Measurements from ENCODE around the gene RAB35. TPM values are rescaled to one million over a fixed set of nuclear protein-coding genes. Genes with fewer than 3 reads are reported as not detected.

The RAB35 gene
- total RNA-seq, 1 experiment from 2014 or later = 62.0 TPM

- no peak overlapping the region for H3K27ac ChIP-seq (ENCODE audit: low read length)
- ATAC-seq = no peak
- DNase-seq (ENCODE audit: low read depth, low spot score) = no peak
- peaks cover 5% of the 10 kb centered on the region for H3K4me1 ChIP-seq (ENCODE audit: control insufficient read depth, insufficient read depth, low read length)
- ChIA-PET CTCF (interaction anchor here (0.5 kb wide), 1 partner anchor 156 kb away, joined by 7 read pairs; no protein-coding TSS in a partner anchor), POLR2A (no interaction called here)
- in situ Hi-C loops (cut with HindIII; ENCODE audit: low pct_unique_long_range_greater_than_20kb, low sequenced_read_pairs) (no loop called here), intact Hi-C loops (cut with micrococcal nuclease; ENCODE audit: unreplicated experiment) (no loop called here)
- H3K27me3 ChIP-seq (ENCODE audit: control insufficient read depth, insufficient read depth, low read length) = no peaks in the 10 kb centered on the region
- no peaks in the 10 kb centered on the region for H3K36me3 ChIP-seq (ENCODE audit: control insufficient read depth, insufficient read depth, low read length)
- no peaks in the 10 kb centered on the region for H3K9me3 ChIP-seq (ENCODE audit: control insufficient read depth, insufficient read depth, low read depth, low read length)
- H3K4me3 ChIP-seq (ENCODE audit: low read depth in 2 of 2, low read length in 2 of 2) = no peak overlapping the region
- no peak for TF ChIP-seq TCF7L2 (IDR thresholded peaks at IDR 0.05; ENCODE audit: low read depth, low read length)
- TF ChIP-seq, protein P1, sequence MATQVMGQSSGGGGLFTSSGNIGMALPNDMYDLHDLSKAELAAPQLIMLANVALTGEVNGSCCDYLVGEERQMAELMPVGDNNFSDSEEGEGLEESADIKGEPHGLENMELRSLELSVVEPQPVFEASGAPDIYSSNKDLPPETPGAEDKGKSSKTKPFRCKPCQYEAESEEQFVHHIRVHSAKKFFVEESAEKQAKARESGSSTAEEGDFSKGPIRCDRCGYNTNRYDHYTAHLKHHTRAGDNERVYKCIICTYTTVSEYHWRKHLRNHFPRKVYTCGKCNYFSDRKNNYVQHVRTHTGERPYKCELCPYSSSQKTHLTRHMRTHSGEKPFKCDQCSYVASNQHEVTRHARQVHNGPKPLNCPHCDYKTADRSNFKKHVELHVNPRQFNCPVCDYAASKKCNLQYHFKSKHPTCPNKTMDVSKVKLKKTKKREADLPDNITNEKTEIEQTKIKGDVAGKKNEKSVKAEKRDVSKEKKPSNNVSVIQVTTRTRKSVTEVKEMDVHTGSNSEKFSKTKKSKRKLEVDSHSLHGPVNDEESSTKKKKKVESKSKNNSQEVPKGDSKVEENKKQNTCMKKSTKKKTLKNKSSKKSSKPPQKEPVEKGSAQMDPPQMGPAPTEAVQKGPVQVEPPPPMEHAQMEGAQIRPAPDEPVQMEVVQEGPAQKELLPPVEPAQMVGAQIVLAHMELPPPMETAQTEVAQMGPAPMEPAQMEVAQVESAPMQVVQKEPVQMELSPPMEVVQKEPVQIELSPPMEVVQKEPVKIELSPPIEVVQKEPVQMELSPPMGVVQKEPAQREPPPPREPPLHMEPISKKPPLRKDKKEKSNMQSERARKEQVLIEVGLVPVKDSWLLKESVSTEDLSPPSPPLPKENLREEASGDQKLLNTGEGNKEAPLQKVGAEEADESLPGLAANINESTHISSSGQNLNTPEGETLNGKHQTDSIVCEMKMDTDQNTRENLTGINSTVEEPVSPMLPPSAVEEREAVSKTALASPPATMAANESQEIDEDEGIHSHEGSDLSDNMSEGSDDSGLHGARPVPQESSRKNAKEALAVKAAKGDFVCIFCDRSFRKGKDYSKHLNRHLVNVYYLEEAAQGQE (IDR thresholded peaks at IDR 0.05; ENCODE audit: insufficient read depth in 1 of 2, low read depth in 2 of 2, low read length in 1 of 2) = no peak
- TF ChIP-seq SIN3A (IDR thresholded peaks at IDR 0.05; ENCODE audit: borderline replicate concordance, insufficient read depth, low read depth, low read length) = no peak
- no peak for TF ChIP-seq POLR2AphosphoS5 (IDR thresholded peaks at IDR 0.05; ENCODE audit: low read depth, low read length)
- TF ChIP-seq CTCF (IDR thresholded peaks at IDR 0.05) = no peak
- no TSS peak for BruUV-seq (replicated peaks)
These were observed 22.1 kb downstream of the RAB35 start for GRCh38 chr12:120094485-120094884.

DNA sequence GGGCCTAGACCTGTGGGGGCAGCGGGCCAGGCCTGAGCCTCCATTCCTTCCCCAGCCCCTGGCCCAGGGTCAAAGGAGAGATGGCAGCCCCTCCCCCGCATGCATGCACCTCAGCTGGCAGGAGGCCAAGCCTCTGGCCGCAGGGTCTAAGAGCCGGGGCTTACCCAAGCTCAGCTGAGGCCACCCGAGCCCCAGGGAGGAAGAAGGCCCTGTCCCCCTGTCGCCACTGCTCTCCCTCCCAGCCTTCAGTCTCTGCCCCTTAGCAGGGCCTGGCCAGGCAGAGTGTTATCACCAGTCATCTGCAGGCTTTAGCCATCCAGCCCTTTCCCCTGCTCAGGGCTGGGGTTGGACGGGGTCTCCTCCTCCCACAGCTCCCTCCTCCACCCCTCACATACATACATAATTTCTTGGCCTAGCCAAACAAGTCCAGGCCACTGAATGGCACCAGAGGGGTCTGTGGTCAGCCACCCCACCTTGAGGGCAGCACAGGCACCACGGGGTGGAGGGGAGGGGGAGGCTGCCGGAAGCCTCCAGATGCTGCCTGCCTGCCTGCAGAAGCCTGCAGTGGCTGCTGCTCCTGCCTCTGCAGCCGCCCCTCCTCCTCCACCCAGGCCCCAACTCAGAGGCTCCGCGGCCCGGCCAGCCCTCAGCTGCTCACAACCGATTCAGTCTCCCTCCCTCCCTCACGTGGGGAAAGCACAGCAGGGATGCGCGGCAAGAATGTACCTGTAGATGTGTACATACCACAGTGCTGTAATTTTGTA, 22.8 kb downstream of the RAB35 start:
- TF ChIP-seq SIN3A (IDR thresholded peaks at IDR 0.05; ENCODE audit: borderline replicate concordance, insufficient read depth, low read depth, low read length) (no peak), CTCF (IDR thresholded peaks at IDR 0.05) (no peak), TCF7L2 (IDR thresholded peaks at IDR 0.05; ENCODE audit: low read depth, low read length) (no peak), POLR2AphosphoS5 (IDR thresholded peaks at IDR 0.05; ENCODE audit: low read depth, low read length) (no peak)
- TF ChIP-seq, protein P1 (IDR thresholded peaks at IDR 0.05; ENCODE audit: insufficient read depth in 1 of 2, low read depth in 2 of 2, low read length in 1 of 2) = no peak
- ChIA-PET CTCF (no interaction called here), POLR2A (no interaction called here)
- DNase-seq (ENCODE audit: low read depth, low spot score) (no peak), ATAC-seq (peak; percentile 18; the same call in 1 of the 2 replicates)
- no peak overlapping the region for H3K4me3 ChIP-seq (ENCODE audit: low read depth in 2 of 2, low read length in 2 of 2)
- H3K9me3 ChIP-seq (ENCODE audit: control insufficient read depth, insufficient read depth, low read depth, low read length) = no peaks in the 10 kb centered on the region
- in situ Hi-C loops (cut with HindIII; ENCODE audit: low pct_unique_long_range_greater_than_20kb, low sequenced_read_pairs) = no loop called here
- BruUV-seq (replicated peaks) = no TSS peak
- intact Hi-C loops (cut with micrococcal nuclease; ENCODE audit: unreplicated experiment) = no loop called here
- no peak overlapping the region for H3K27ac ChIP-seq (ENCODE audit: low read length)
- peaks cover 5% of the 10 kb centered on the region for H3K4me1 ChIP-seq (ENCODE audit: control insufficient read depth, insufficient read depth, low read length)
- H3K36me3 ChIP-seq (ENCODE audit: control insufficient read depth, insufficient read depth, low read length) = no peaks in the 10 kb centered on the region
- H3K27me3 ChIP-seq (ENCODE audit: control insufficient read depth, insufficient read depth, low read length) = no peaks in the 10 kb centered on the region

Measured in Panc1 (cell line).